Sigmoid colon (tissue), 7 donors: ENCODE measurements around the gene ECE1. TPM values are rescaled to one million over a fixed set of nuclear protein-coding genes. Genes with fewer than 3 reads are reported as not detected.
A peak's percentile ranks its signal among the peaks of the same experiment; 100 is the strongest.

Experiments used
- DNase-seq: peaks from one replicate; pipeline ENCODE4 v3.0.0-alpha.2; 2019
- H3K27ac ChIP-seq, 4 donors: fragments of 200-600 bp; sonication (generic); one replicate each; pipeline ENCODE4 v1.5.1; 2016 to 2019; ENCODE audit warnings: mild to moderate bottlenecking in 1 of 4
- H3K27me3 ChIP-seq, 3 donors: fragments of 200-600 bp; sonication (generic); one replicate each; pipeline ENCODE4 v1.5.1; 2019; ENCODE audit warnings: mild to moderate bottlenecking in 1 of 3
- H3K36me3 ChIP-seq, 4 donors: fragments of 200-600 bp; sonication (generic); one replicate each; pipeline ENCODE4 v1.5.1; 2016 to 2019
- H3K4me1 ChIP-seq, 4 donors: fragments of 200-600 bp; sonication (generic); one replicate each; pipeline ENCODE4 v1.5.1; 2017 to 2019
- H3K4me3 ChIP-seq, 4 donors: fragments of 200-600 bp; sonication (generic); one replicate each; pipeline ENCODE4 v1.5.1; 2017 to 2019; ENCODE audit warnings: mild to moderate bottlenecking in 2 of 4, moderate library complexity in 1 of 4
- H3K9me3 ChIP-seq, 4 donors: fragments of 200-600 bp in 3 of 4; sonication (generic) in 3 of 4; one replicate each; pipeline versions ENCODE4 v1.5.1 to v1.6.1; 2013 to 2019
- CTCF ChIP-seq, 4 experiments: fragments of 450-650 bp in 3 of 4; fragments of 200-600 bp in 1 of 4; IDR thresholded peaks; one replicate each; pipeline ENCODE4 v1.5.1; 2016 to 2019; ENCODE audit warnings: antibody characterized with exemption in 4 of 4, mild to moderate bottlenecking in 3 of 4, moderate library complexity in 2 of 4
- EP300 ChIP-seq, 4 donors: sonication (generic); formaldehyde crosslinking; IDR thresholded peaks; one replicate each; pipeline ENCODE4 v1.6.1; 2017; ENCODE audit warnings: antibody characterized with exemption in 4 of 4
- POLR2A ChIP-seq, 2 donors: fragments of 450-650 bp; IDR thresholded peaks; one replicate each; pipeline ENCODE4 v1.6.1; 2016; ENCODE audit warnings: antibody characterized with exemption in 2 of 2, mild to moderate bottlenecking in 2 of 2, moderate library complexity in 2 of 2
- POLR2AphosphoS5 ChIP-seq, 4 donors: sonication (generic); formaldehyde crosslinking; IDR thresholded peaks; one replicate each; pipeline ENCODE4 v1.6.1; 2017; ENCODE audit warnings: antibody characterized with exemption in 4 of 4
- WGBS, 2 donors: extraction: QIAGEN DNeasy Blood & Tissue Kit; methylation state at CpG; one replicate each; pipeline ENCODE4 v1.1.7; 2013; 5-methylcytosine and 5-hydroxymethylcytosine counted together
- intact Hi-C: fragments of 100-400 bp; cut with DNase I; formaldehyde crosslinking; loops from one replicate; pipeline ENCODE4 v1.15.1; 2023
- polyA plus RNA-seq, 3 donors: library from polyadenylated mRNA; stranded (reverse); fragments of 200-250 nt; gene quantifications; one replicate each; pipeline ENCODE4 v1.2.3, GENCODE V29; 2013
- total RNA-seq, 4 donors: library from RNA; depleted of rRNA; stranded (reverse); fragments of >200 nt; gene quantifications; one replicate each; pipeline ENCODE4 v1.1.0, GENCODE V29; 2016
- donor health status: healthy with polysubstance abuse.
- donor health status: Bipolar disorder and iron deficiency.
- donor health status: healthy.

ECE1 gene
- total and polyA plus RNA-seq, 7 donors: 10.2 to 112 (median 73.8) TPM

GRCh38 chr1:21257431-21258135, 32.7 kb downstream of the ECE1 start:
- intact Hi-C loops: no loop called here
- Histone ChIP-seq H3K27me3 (no peaks in the 10 kb centered on the region), H3K9me3 (no peaks in the 10 kb centered on the region), H3K36me3 (peaks cover 14 to 83% (median 40%) of the 10 kb centered on the region in 4 donors), H3K4me3 (no peak overlapping the region), H3K27ac (no peak overlapping the region), H3K4me1 (peaks cover 0 to 38% (median 37%) of the 10 kb centered on the region in 4 donors)
- WGBS, 2 donors: 82 to 92% methylated on average over 13 of the region's 13 CpGs
- no peak for DNase-seq
- TF ChIP-seq CTCF (IDR thresholded peaks at IDR 0.05) (no peak), EP300 (IDR thresholded peaks at IDR 0.05) (no peak), POLR2AphosphoS5 (IDR thresholded peaks at IDR 0.05) (no peak), POLR2A (IDR thresholded peaks at IDR 0.05) (no peak)

GRCh38 chr1:21256776-21257175, 33.5 kb downstream of the ECE1 start:
- H3K4me1 ChIP-seq: peaks cover 0 to 38% (median 37%) of the 10 kb centered on the region in 4 donors

GRCh38 chr1:21255943-21256320, 34.3 kb downstream of the ECE1 start:
- Histone ChIP-seq H3K27ac (peak overlapping the region in 3 of 4 donors; percentile 49 to 57 (median 53)), H3K9me3 (no peaks in the 10 kb centered on the region), H3K4me1 (peaks cover 0 to 33% (median 30%) of the 10 kb centered on the region in 4 donors), H3K4me3 (no peak overlapping the region), H3K27me3 (no peaks in the 10 kb centered on the region), H3K36me3 (peaks cover 22 to 98% (median 40%) of the 10 kb centered on the region in 4 donors)
- no peak for DNase-seq
- TF ChIP-seq EP300 (IDR thresholded peaks at IDR 0.05) (no peak), POLR2AphosphoS5 (IDR thresholded peaks at IDR 0.05) (no peak), CTCF (IDR thresholded peaks at IDR 0.05) (no peak), POLR2A (IDR thresholded peaks at IDR 0.05) (no peak)
- intact Hi-C loops: loop anchor here (1.0 to 2.0 kb wide), 2 partner anchors 23 to 112 kb away; no protein-coding TSS in a partner anchor
- WGBS, 2 donors: 95 to 96% methylated on average over 14 of the region's 14 CpGs

More at GRCh38 chr1:21256776-21257175, 33.5 kb downstream of the ECE1 start:
- Histone ChIP-seq H3K4me3 (no peak overlapping the region), H3K27ac (peak overlapping the region in 1 of 4 donors; percentile 53), H3K9me3 (no peaks in the 10 kb centered on the region), H3K36me3 (peaks cover 14 to 90% (median 40%) of the 10 kb centered on the region in 4 donors), H3K27me3 (no peaks in the 10 kb centered on the region)
- intact Hi-C loops: no loop called here
- TF ChIP-seq POLR2A (IDR thresholded peaks at IDR 0.05) (no peak), CTCF (IDR thresholded peaks at IDR 0.05) (no peak), EP300 (IDR thresholded peaks at IDR 0.05) (no peak), POLR2AphosphoS5 (IDR thresholded peaks at IDR 0.05) (no peak)
- 93% methylated on average over 13 of the region's 13 CpGs for WGBS, 2 donors
- DNase-seq: no peak

GRCh38 chr1:21255284-21255942, 34.9 kb downstream of the ECE1 start:
- Histone ChIP-seq H3K9me3 (no peaks in the 10 kb centered on the region), H3K36me3 (peaks cover 23 to 98% (median 41%) of the 10 kb centered on the region in 4 donors), H3K4me1 (peaks cover 0 to 27% (median 26%) of the 10 kb centered on the region in 4 donors), H3K27me3 (no peaks in the 10 kb centered on the region), H3K4me3 (no peak overlapping the region), H3K27ac (peak overlapping the region; percentile 49 to 57 (median 54))
- TF ChIP-seq EP300 (IDR thresholded peaks at IDR 0.05) (no peak), POLR2AphosphoS5 (IDR thresholded peaks at IDR 0.05) (peak in 2 of 4 donors; percentile 39 to 40), CTCF (IDR thresholded peaks at IDR 0.05) (peak; percentile 79 to 93 (median 84)), POLR2A (IDR thresholded peaks at IDR 0.05) (no peak)
- DNase-seq: peak; percentile 93
- 52 to 54% methylated on average over 11 of the region's 11 CpGs for WGBS, 2 donors
- intact Hi-C loops: loop anchor here (1.0 to 2.0 kb wide), 2 partner anchors 23 to 113 kb away; no protein-coding TSS in a partner anchor
